Measurements from ENCODE around the gene TMEM63C.

The TMEM63C gene

DNA sequence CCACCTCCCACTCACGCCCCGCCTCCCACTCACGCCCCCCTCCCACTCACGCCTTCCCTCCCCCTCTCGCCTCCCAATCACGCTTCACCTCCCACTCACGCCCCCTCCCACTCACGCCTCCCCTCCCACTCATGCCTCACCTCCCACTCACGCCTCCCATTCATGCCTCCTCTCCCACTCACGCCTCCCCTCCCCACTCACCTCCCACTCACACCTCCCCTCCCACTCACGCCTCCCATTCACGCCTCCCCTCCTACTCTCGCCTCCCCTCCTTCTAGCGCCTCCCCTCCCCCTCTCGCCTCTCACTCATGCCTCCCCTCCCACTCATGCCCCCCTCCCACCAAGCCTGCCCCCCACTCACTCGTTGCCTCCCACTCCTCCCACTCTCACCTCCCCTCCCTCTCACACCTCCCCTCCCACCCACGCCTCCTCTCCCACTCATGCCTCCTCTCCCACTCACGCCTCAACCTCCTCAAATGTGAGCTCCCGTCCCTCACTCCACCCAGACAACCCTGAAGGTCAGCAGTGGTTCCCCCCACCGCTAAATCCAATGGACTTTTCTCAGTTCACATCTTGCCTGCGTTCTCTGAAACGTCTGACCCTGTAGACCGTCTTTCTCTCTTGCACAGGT, 39.8 kb downstream of the TMEM63C start:
- DNase-seq: no peak

DNA sequence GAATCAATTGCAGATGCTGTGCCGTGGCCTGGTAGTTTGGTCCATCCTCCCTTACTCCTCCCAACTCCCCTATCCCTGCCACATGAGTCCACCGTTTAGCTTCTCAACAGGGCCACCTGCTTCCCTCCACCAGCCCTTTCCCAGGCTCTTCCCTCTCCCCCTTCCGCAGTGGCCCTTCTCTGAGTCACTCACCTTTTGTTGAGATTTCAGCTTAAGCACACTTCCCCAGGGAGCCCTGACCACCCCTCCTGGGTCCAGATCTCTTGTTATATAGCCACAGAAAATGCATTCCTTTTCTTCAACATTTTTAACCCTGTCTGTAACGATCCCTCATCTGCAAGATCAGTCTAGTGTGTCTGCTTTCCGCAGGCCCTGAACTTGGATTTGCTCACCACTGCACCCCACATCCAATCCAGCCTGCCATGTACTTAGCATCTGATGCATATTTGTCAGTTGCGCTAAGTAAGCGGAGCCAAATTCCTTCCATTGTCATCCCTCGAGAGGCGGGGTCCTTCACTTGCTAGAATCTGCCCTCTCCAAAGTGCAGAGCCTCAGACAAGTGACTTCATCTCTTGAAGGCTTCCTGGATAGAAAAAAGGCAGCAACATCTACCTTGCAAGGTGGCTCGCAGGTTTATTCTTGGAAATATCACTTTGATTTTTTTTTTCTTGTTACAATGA, 41.1 kb downstream of the TMEM63C start:
- DNase-seq: no peak

- DNase-seq: no peak
Observed at GRCh38 chr14:77224212-77224611, 42.6 kb downstream of the TMEM63C start.

DNA sequence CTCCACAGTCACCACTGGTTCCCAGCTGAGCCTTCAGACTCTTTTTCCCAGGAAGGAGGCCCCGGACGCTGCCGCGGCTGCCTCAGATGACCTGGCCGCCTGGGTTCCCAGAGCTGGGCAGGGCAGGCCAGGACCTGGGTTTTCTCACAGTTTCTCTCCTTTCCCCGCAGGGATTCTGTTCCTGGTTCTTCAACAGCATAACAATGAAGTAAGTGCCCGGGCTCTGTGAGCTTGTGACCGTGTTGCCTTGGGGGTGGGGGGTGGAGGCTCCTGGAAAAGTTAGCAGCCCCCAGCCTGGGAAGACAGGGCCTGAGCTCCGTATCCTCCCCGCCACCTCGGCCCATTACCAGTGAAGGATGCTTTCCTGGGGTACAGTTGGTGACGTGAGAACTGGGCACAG, 43.7 kb downstream of the TMEM63C start:
- DNase-seq: no peak

GRCh38 chr14:77225892-77226557, 44.4 kb downstream of the TMEM63C start:
- no peak for DNase-seq

DNA sequence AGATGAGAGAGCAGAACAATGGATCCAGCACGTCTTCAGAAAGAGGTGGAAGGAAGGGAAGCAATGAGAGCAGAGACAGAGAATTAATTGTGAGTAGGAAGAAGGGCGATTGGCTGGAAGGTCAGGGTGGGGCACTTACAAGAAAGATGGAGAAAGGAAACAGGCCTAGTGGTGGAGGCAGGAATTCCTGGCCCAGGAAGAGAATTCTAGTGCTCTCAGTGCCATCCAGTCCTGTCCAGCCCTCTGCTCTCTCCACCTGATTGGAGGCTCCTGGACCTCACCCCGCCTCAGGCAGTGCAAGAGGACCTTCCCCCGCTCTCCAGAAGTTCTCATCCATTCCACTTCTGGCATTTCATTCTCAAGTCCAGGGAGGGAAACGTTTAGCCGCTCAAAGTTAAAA, 46.5 kb downstream of the TMEM63C start:
- DNase-seq: no peak

DNA sequence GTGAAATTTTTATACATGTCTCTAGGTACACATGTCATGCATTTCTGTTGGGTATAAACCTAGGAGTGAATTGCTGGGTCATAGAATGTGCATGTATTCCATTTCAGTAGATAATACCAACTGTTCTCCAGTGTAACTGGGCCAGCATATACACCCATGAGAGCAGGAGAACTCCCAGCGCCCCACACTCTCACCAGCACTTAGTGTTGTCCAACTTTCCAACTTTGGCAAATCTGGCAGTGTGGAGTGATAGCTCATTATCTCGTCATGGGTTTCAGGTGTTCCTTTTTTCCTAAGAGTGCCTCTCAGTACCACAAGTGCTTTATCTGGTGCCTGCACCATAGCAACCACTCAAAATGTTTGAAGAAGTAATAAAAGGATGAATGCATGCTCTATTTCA, 49.3 kb downstream of the TMEM63C start:
- DNase-seq: no peak

- no peak for DNase-seq
Observed at GRCh38 chr14:77231721-77232120, 50.1 kb downstream of the TMEM63C start.

- no peak for DNase-seq
Observed at GRCh38 chr14:77236814-77237213, 55.2 kb downstream of the TMEM63C start.

DNA sequence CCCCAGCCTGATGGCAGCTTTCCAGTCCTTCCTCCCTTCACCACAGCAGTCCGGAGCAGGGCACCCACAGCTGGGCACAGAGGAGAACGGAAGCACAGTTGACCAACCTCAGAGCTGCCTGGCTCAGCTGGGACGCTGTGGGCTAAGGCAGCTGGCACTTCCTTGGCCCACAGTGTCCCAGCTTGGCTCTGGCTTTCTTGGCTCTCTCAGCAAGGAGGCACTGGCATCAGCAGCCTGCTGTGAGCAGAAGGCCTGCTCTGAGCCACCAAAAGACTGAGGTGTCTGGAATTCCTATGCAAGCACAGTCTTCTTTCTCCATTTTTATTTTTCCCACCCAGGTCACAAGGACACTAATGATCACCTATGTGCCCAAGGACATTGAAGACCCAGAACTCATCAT, 56.8 kb downstream of the TMEM63C start:
- DNase-seq: peak in 3 of 56 donors; percentile 8 to 34 (median 16)

- DNase-seq: no peak
Observed at GRCh38 chr14:77238996-77239395, 57.4 kb downstream of the TMEM63C start.

GRCh38 chr14:77239412-77239811, 57.8 kb downstream of the TMEM63C start:
- no peak for DNase-seq

GRCh38 chr14:77240336-77240915, 58.8 kb downstream of the TMEM63C start:
- DNase-seq: no peak

GRCh38 chr14:77241955-77242354, 60.4 kb downstream of the TMEM63C start:
- DNase-seq: no peak

DNA sequence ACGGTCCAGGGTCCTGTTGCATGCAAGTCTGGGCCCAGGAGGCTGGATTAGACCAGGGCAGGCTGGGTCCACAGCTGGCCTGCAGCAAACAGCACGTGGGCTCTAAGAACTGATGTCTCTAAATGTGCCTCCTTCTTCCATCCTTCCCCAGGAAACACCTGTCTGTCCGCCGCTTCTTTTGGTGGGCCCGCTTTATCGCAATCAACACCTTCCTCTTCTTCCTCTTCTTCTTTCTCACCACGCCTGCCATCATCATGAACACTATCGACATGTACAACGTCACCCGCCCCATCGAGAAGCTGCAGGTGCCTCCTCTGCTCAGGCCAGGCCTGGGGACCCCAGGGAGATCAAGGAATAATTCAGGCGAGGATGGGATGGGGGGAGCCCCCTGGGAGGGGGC, 61.2 kb downstream of the TMEM63C start:
- DNase-seq: no peak

- no peak for DNase-seq
Observed at GRCh38 chr14:77243853-77244252, 62.3 kb downstream of the TMEM63C start.

- no peak for DNase-seq
Observed at GRCh38 chr14:77245820-77246219, 64.2 kb downstream of the TMEM63C start.

DNA sequence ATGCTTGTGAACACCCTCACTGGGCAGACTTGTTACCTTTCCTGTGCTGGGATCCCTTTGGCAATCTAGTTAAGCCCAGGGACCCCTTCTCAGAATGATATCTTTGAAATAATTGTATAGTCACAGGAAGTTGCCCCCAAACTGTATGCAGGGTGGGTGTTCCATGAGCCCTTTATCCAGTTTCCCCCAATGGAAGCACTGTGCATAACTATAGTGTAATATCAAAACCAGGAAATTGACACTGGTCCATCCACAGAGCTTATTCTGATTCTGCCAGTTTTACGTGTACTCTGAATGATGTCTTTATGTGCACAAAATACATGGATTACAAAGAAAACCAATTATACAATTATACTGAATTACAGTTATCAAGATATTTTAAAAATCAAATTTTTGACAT, 65.2 kb downstream of the TMEM63C start:
- DNase-seq: no peak

- DNase-seq: no peak
Observed at GRCh38 chr14:77248666-77249065, 67.1 kb downstream of the TMEM63C start.

DNA sequence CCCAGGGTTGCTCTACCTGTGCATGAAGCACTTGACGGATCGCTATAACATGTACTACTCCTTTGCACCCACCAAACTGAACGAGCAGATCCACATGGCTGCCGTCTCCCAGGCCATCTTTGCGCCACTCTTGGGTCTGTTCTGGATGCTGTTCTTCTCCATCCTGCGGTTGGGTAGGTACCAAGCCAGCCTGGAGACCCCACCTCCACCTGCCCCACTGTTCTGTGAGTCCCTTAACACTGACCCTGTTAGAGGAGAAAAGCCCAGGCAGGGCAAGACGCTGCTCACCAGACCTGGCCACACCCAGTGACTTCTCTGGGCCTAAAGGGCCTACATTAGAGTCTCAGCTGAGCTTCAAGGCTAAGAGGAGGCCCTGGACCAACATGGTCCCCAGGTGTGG, 67.7 kb downstream of the TMEM63C start:
- no peak for DNase-seq

- DNase-seq: no peak
Observed at GRCh38 chr14:77250927-77251326, 69.3 kb downstream of the TMEM63C start.

DNA sequence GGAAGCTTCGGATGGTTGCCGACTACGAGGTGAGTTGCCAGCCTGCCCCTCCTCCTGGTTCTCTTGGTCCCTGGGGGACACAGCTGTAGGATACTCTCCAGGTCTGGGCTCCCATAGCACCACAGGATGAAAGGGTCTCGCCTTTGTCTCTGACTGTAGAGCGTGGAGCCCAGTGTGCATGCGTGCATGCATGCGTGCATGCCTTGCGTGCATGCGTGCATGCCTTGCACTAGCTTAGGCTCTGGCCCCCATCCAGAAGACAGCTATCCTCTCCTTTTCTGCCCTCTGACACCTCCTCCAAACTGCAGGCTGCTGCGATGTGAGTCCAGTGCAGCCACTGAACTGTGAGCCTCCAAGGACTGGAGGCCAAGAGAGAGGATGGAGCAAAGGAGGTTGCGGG, 70.3 kb downstream of the TMEM63C start:
- DNase-seq: no peak
